ENCODE results near the gene TAS2R39. TPM values are rescaled to one million over a fixed set of nuclear protein-coding genes. Genes with fewer than 3 reads are reported as not detected.

Gene TAS2R39
- total and polyA plus RNA-seq, 4 donors: not detected

GRCh38 chr7:143214789-143215679 is 31.8 kb downstream of the TAS2R39 start:
- TF ChIP-seq JUND (IDR thresholded peaks at IDR 0.05) (no peak), CTCF (IDR thresholded peaks at IDR 0.05; ENCODE audit: low read depth, low read length, missing input control) (peak; percentile 100), GABPA (IDR thresholded peaks at IDR 0.05 in 1 of 2, conservative IDR thresholded peaks at IDR 0.05 in 1 of 2) (no peak), ZBTB33 (IDR thresholded peaks at IDR 0.05) (no peak), ATF3 (IDR thresholded peaks at IDR 0.05) (no peak), HNF4A (conservative IDR thresholded peaks at IDR 0.05) (no peak), NR2F2 (IDR thresholded peaks at IDR 0.05) (no peak), RAD21 (IDR thresholded peaks at IDR 0.05) (peak; percentile 100), YY1 (IDR thresholded peaks at IDR 0.05) (peak; percentile 51), FOXA2 (IDR thresholded peaks at IDR 0.05) (no peak), MAX (IDR thresholded peaks at IDR 0.05) (no peak), EGR1 (IDR thresholded peaks at IDR 0.05; ENCODE audit: low read depth in 2 of 2) (no peak), REST (IDR thresholded peaks at IDR 0.05) (no peak), SP1 (IDR thresholded peaks at IDR 0.05) (no peak), TAF1 (conservative IDR thresholded peaks at IDR 0.05) (no peak), RXRA (IDR thresholded peaks at IDR 0.05) (no peak), HNF4G (IDR thresholded peaks at IDR 0.05) (no peak), FOXA1 (IDR thresholded peaks at IDR 0.05) (no peak)
- DNase-seq (ENCODE audit: low spot score): peak; percentile 56
- Histone ChIP-seq H3K4me1 (ENCODE audit: control insufficient read depth in 4 of 4, insufficient read depth in 4 of 4, low read length in 3 of 4) (no peaks in the 10 kb centered on the region), H3K4me3 (ENCODE audit: low read depth in 1 of 3, low read length in 3 of 3) (no peak overlapping the region), H3K27me3 (ENCODE audit: control insufficient read depth in 4 of 4, insufficient read depth in 4 of 4, low read length in 3 of 4) (no peaks in the 10 kb centered on the region), H3K9me3 (ENCODE audit: control insufficient read depth in 4 of 4, low read length in 3 of 4) (no peaks in the 10 kb centered on the region), H3K36me3 (ENCODE audit: control insufficient read depth in 4 of 4, insufficient read depth in 3 of 4, low read depth in 1 of 4, low read length in 3 of 4) (no peaks in the 10 kb centered on the region), H3K27ac (ENCODE audit: low read depth in 1 of 2, low read length in 2 of 2) (no peak overlapping the region), H3K9ac (ENCODE audit: low read depth in 1 of 2, low read length in 2 of 2) (no peak overlapping the region)
- 19% methylated on average over 8 of the region's 8 CpGs for WGBS
